ENCODE measurements around the gene GMPPA. TPM values are rescaled to one million over a fixed set of nuclear protein-coding genes. Genes with fewer than 3 reads are reported as not detected.
A peak's percentile ranks its signal among the peaks of the same experiment; 100 is the strongest.

Gene GMPPA
- polyA plus RNA-seq, 1 donor (not counting 4 experiments of a cell fraction or from before 2014, with no cell fraction given), result 50.6 TPM

- Histone ChIP-seq H3K79me2 (ENCODE audit: control insufficient read depth, insufficient read depth, low read length) (no peaks in the 10 kb centered on the region), H3K36me3 (ENCODE audit: control insufficient read depth in 2 of 2, extremely low read depth in 1 of 2, insufficient read depth in 2 of 2, low read length in 2 of 2) (peaks cover 9 to 15% of the 10 kb centered on the region in 2 experiments), H3K4me3 (ENCODE audit: control insufficient read depth in 2 of 3, extremely low read depth in 1 of 3, insufficient read depth in 2 of 3, low read depth in 1 of 3, low read length in 3 of 3) (no peak overlapping the region), H3K4me2 (ENCODE audit: control insufficient read depth, extremely low read depth, insufficient read depth, low read depth, low read length) (peak overlapping the region; percentile 27), H3K27me3 (ENCODE audit: control insufficient read depth, extremely low read depth, insufficient read depth, low read length) (no peaks in the 10 kb centered on the region), H4K20me1 (ENCODE audit: control insufficient read depth, extremely low read depth, insufficient read depth, low read length) (no peaks in the 10 kb centered on the region), H3K9me1 (ENCODE audit: control insufficient read depth, extremely low read depth, insufficient read depth, low read length) (peaks cover 5% of the 10 kb centered on the region), H3K9ac (ENCODE audit: control insufficient read depth, extremely low read depth, insufficient read depth, low read length) (no peak overlapping the region), H3K27ac (ENCODE audit: control insufficient read depth, insufficient read depth, low read length) (no peak overlapping the region), H3K4me1 (ENCODE audit: control insufficient read depth, extremely low read depth, insufficient read depth, low read length) (peaks cover 20% of the 10 kb centered on the region), H2AFZ (ENCODE audit: control insufficient read depth, low read length) (no peak overlapping the region), H3K9me3 (ENCODE audit: control insufficient read depth, low read depth, low read length) (no peaks in the 10 kb centered on the region)
- dilution Hi-C loops (cut with MboI; ENCODE audit: extremely low pct_ligation_motif_present, low sequenced_read_pairs), result no loop called here
- DNase-seq (ENCODE audit: low read depth, low spot score) (no peak), FAIRE-seq (peak; percentile 41)
- no peak for TF ChIP-seq CTCF (optimal IDR thresholded peaks at IDR 0.05 in 1 of 3, IDR thresholded peaks at IDR 0.05 in 1 of 3, conservative IDR thresholded peaks at IDR 0.05 in 1 of 3; ENCODE audit: extremely low read depth in 1 of 3, insufficient read depth in 2 of 3, low read length in 3 of 3)
- no peak for TF ChIP-seq EZH2 (IDR thresholded peaks at IDR 0.05; ENCODE audit: low read length)
Measured at GRCh38 chr2:219461047-219461514, 37.6 kb upstream of the GMPPA start.

- Histone ChIP-seq H2AFZ (ENCODE audit: control insufficient read depth, low read length) (no peak overlapping the region), H3K9ac (ENCODE audit: control insufficient read depth, extremely low read depth, insufficient read depth, low read length) (peak overlapping the region; percentile 28), H3K4me1 (ENCODE audit: control insufficient read depth, extremely low read depth, insufficient read depth, low read length) (peaks cover 21% of the 10 kb centered on the region), H3K4me3 (ENCODE audit: control insufficient read depth in 2 of 3, extremely low read depth in 1 of 3, insufficient read depth in 2 of 3, low read depth in 1 of 3, low read length in 3 of 3) (no peak overlapping the region), H3K27ac (ENCODE audit: control insufficient read depth, insufficient read depth, low read length) (no peak overlapping the region), H3K79me2 (ENCODE audit: control insufficient read depth, insufficient read depth, low read length) (no peaks in the 10 kb centered on the region), H3K4me2 (ENCODE audit: control insufficient read depth, extremely low read depth, insufficient read depth, low read depth, low read length) (peak overlapping the region; percentile 27), H3K27me3 (ENCODE audit: control insufficient read depth, extremely low read depth, insufficient read depth, low read length) (no peaks in the 10 kb centered on the region), H3K9me3 (ENCODE audit: control insufficient read depth, low read depth, low read length) (no peaks in the 10 kb centered on the region), H3K9me1 (ENCODE audit: control insufficient read depth, extremely low read depth, insufficient read depth, low read length) (peaks cover 5% of the 10 kb centered on the region), H3K36me3 (ENCODE audit: control insufficient read depth in 2 of 2, extremely low read depth in 1 of 2, insufficient read depth in 2 of 2, low read length in 2 of 2) (peaks cover 5 to 19% of the 10 kb centered on the region in 2 experiments), H4K20me1 (ENCODE audit: control insufficient read depth, extremely low read depth, insufficient read depth, low read length) (no peaks in the 10 kb centered on the region)
- dilution Hi-C loops (cut with MboI; ENCODE audit: extremely low pct_ligation_motif_present, low sequenced_read_pairs), result no loop called here
- FAIRE-seq (no peak), DNase-seq (ENCODE audit: low read depth, low spot score) (no peak)
- no peak for TF ChIP-seq CTCF (optimal IDR thresholded peaks at IDR 0.05 in 1 of 3, IDR thresholded peaks at IDR 0.05 in 1 of 3, conservative IDR thresholded peaks at IDR 0.05 in 1 of 3; ENCODE audit: extremely low read depth in 1 of 3, insufficient read depth in 2 of 3, low read length in 3 of 3)
- TF ChIP-seq EZH2 (IDR thresholded peaks at IDR 0.05; ENCODE audit: low read length), result no peak
Measured at GRCh38 chr2:219461669-219462068, 37.0 kb upstream of the GMPPA start.
